Measurements from ENCODE around the gene BRDT. TPM values are rescaled to one million over a fixed set of nuclear protein-coding genes. Genes with fewer than 3 reads are reported as not detected.

The BRDT gene
- not detected for total RNA-seq
- polyA plus RNA-seq = not detected
- long read RNA-seq, donor 1 = 0 reads
- long read RNA-seq, donor 2 = 0 reads
- long read RNA-seq, donor 3 = 0 reads
- long read RNA-seq, donor 4 = 0 reads
- long read RNA-seq, donor 5 = 0 reads
- long read RNA-seq, donor 6 = 0 reads
- long read RNA-seq, donor 7 = 0 reads
- long read RNA-seq, donor 8 = 0 reads
- long read RNA-seq, donor 9 = 0 reads
- long read RNA-seq, donor 10 = 0 reads

DNA sequence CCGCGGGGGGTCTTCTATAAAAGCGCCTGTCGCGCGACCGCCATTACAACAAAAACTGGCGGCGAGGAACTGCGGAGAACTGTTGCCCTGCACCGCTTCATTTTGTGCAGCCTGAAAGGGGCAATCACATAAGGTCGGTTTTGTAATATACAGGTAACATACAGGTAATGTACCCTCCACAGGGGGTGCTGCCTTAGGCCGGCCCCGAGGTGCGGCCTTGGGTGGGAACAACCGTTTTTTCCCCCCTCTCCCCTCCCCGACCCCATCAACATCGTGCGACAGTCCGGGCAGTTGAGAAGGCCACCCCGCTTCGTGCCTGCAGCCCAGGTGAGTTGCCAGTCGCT is at the start of gene BRDT:
TSS of gene BRDT (plus strand) at position 46 of the 344 bp plus-strand sequence. CDS start 13,354 bp downstream, outside the sequence.
- Histone ChIP-seq H3K27me3 (no peaks in the 10 kb centered on the region), H3K36me3 (replicated peaks in 1 of 2) (no peaks in the 10 kb centered on the region), H3K9me3 (replicated peaks in 1 of 3) (no peaks in the 10 kb centered on the region), H3K4me3 (no peak within 1 kb of the TSS), H3K4me1 (replicated peaks in 1 of 2) (no peaks in the 10 kb centered on the region), H3K27ac (no peak within 1 kb of the TSS)
- intact Hi-C loops (cut with DNase I) = loop anchor here in 1 of 2 donors (10.0 kb wide), 1 partner anchor 145 kb away; no protein-coding TSS in a partner anchor
- DNase-seq = no peak
- TF ChIP-seq, protein P1, sequence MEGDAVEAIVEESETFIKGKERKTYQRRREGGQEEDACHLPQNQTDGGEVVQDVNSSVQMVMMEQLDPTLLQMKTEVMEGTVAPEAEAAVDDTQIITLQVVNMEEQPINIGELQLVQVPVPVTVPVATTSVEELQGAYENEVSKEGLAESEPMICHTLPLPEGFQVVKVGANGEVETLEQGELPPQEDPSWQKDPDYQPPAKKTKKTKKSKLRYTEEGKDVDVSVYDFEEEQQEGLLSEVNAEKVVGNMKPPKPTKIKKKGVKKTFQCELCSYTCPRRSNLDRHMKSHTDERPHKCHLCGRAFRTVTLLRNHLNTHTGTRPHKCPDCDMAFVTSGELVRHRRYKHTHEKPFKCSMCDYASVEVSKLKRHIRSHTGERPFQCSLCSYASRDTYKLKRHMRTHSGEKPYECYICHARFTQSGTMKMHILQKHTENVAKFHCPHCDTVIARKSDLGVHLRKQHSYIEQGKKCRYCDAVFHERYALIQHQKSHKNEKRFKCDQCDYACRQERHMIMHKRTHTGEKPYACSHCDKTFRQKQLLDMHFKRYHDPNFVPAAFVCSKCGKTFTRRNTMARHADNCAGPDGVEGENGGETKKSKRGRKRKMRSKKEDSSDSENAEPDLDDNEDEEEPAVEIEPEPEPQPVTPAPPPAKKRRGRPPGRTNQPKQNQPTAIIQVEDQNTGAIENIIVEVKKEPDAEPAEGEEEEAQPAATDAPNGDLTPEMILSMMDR (IDR thresholded peaks at IDR 0.05) = no peak
- TF ChIP-seq POLR2A (IDR thresholded peaks at IDR 0.05) = no peak
- WGBS, 4 donors = 87 to 91% (median 89%) methylated on average over 22 to 23 of the region's 23 CpGs

DNA sequence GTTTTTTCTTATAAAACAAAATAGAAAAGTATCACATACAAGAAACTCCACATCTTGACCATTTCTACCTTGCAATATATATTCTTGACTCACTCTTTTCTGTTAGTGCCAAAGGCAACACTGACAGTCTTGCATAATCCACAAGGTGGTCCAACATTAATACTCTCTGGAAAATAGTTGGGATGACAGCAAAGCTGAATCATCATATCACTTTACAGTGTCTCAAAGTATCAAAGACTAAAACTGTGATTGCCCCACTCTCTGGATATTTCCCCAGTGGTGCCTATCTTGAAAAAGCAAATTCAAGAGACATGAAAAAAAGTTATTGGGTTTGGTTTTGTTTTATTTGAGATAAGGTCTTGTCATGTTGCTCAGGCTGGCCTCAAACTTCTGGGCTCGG is 48.6 kb upstream of the BRDT start:
- H3K4me1 ChIP-seq (replicated peaks in 1 of 2) = no peaks in the 10 kb centered on the region
- 87 to 97% (median 90%) methylated on average over 1 of the region's 1 CpG for WGBS, 4 donors
- intact Hi-C loops (cut with DNase I) = no loop called here
- H3K9me3 ChIP-seq (replicated peaks in 1 of 3) = no peaks in the 10 kb centered on the region
- TF ChIP-seq, protein P1 (IDR thresholded peaks at IDR 0.05) = no peak
- no peak for TF ChIP-seq POLR2A (IDR thresholded peaks at IDR 0.05)
- H3K4me3 ChIP-seq = no peak overlapping the region
- DNase-seq = peak in 1 of 7 donors; percentile 20
- no peak overlapping the region for H3K27ac ChIP-seq
- no peaks in the 10 kb centered on the region for H3K36me3 ChIP-seq (replicated peaks in 1 of 2)
- H3K27me3 ChIP-seq = no peaks in the 10 kb centered on the region

DNA sequence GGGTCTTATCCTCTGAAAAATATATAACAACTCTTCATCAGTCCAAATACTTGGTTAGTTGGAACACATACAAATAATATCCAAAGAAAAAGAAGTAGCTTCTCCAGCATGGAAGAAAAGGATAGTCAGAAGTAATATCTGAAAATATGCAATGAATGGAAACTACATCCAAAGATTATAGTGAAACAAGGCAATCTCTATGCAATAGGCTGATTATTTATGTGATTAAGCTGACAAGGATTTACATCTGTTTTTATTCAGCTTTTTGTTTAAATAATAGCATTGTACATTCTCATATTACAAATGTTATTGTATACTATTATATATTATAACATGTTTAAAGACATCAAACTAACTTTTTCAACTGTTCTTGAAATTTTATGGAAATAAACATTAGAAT is 48.0 kb upstream of the BRDT start:
- H3K4me3 ChIP-seq = no peak overlapping the region
- DNase-seq = no peak
- no peaks in the 10 kb centered on the region for H3K36me3 ChIP-seq (replicated peaks in 1 of 2)
- intact Hi-C loops (cut with DNase I) = no loop called here
- TF ChIP-seq, protein P1 (IDR thresholded peaks at IDR 0.05) = no peak
- no peaks in the 10 kb centered on the region for H3K27me3 ChIP-seq
- no peaks in the 10 kb centered on the region for H3K9me3 ChIP-seq (replicated peaks in 1 of 3)
- H3K4me1 ChIP-seq (replicated peaks in 1 of 2) = no peaks in the 10 kb centered on the region
- no peak overlapping the region for H3K27ac ChIP-seq

DNA sequence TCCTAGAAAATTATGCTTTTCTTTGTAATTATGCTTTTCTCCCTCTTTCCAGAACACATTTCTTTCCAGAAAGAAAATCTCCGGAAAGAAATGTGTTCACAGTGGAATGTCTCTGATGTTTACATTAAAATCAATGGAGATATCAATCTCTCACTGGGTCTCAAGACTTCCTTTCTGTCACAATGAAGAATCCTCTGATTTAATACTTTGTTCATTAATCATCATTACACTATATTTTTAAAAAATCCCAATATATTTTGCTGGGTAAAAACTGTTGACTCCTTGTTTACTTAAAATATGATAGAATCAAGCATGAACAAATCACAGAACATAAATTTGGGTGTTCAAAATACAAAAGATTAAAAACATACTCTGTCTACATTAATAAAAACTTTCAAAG is 36.9 kb upstream of the BRDT start:
- H3K9me3 ChIP-seq (replicated peaks in 1 of 3) = no peaks in the 10 kb centered on the region
- H3K4me1 ChIP-seq (replicated peaks in 1 of 2) = no peaks in the 10 kb centered on the region
- WGBS, 4 donors = 84 to 94% (median 87%) methylated on average over 1 of the region's 1 CpG
- H3K36me3 ChIP-seq (replicated peaks in 1 of 2) = no peaks in the 10 kb centered on the region
- no peak for DNase-seq
- TF ChIP-seq, protein P1 (IDR thresholded peaks at IDR 0.05) = no peak
- TF ChIP-seq POLR2A (IDR thresholded peaks at IDR 0.05) = no peak
- H3K27me3 ChIP-seq = no peaks in the 10 kb centered on the region
- intact Hi-C loops (cut with DNase I) = no loop called here
- H3K4me3 ChIP-seq = no peak overlapping the region
- no peak overlapping the region for H3K27ac ChIP-seq
